Thyroid gland (tissue), 4 donors: ENCODE results near the gene PHF21A. TPM values are rescaled to one million over a fixed set of nuclear protein-coding genes. Genes with fewer than 3 reads are reported as not detected.

Source experiments
- DNase-seq, 2 donors: peaks; one replicate each; pipeline ENCODE4 v3.0.0-alpha.2; 2019
- H3K27ac ChIP-seq, 3 donors: fragments of 200-600 bp; sonication (generic); 1 replicate in 2 of 3; 2 replicates in 1 of 3; pipeline ENCODE4 v1.5.1; 2016 to 2019; ENCODE audit warnings: mild to moderate bottlenecking in 1 of 3, moderate library complexity in 1 of 3
- H3K27me3 ChIP-seq: fragments of 200-600 bp; sonication (generic); one replicate; pipeline ENCODE4 v1.5.1; 2019
- H3K36me3 ChIP-seq, 2 donors: fragments of 200-600 bp; sonication (generic); one replicate each; pipeline ENCODE4 v1.5.1; 2016 to 2019
- H3K4me1 ChIP-seq, 2 donors: fragments of 200-600 bp; sonication (generic); one replicate each; pipeline ENCODE4 v1.5.1; 2017 to 2019
- H3K4me3 ChIP-seq, 3 donors: fragments of 200-600 bp; sonication (generic); replicated peaks in 1 of 3; 1 replicate in 2 of 3; 2 replicates in 1 of 3; pipeline ENCODE4 v1.5.1; 2016; ENCODE audit warnings: mild to moderate bottlenecking in 1 of 3
- H3K9me3 ChIP-seq: fragments of 200-600 bp; sonication (generic); one replicate; pipeline ENCODE4 v1.5.1; 2017
- POLR2A ChIP-seq, 2 donors: fragments of 450-650 bp; IDR thresholded peaks; one replicate each; pipeline ENCODE4 v1.6.1; 2017; ENCODE audit warnings: antibody characterized with exemption in 2 of 2, mild to moderate bottlenecking in 2 of 2, moderate library complexity in 1 of 2
- WGBS, 2 donors: methylation state at CpG; one replicate each; pipeline ENCODE4 v1.1.5; 2017; 5-methylcytosine and 5-hydroxymethylcytosine counted together
- intact Hi-C: fragments of 100-400 bp; cut with DNase I; formaldehyde crosslinking; loops from one replicate; pipeline ENCODE4 v1.15.1; 2023
- total RNA-seq, 4 donors: library from RNA; depleted of rRNA; stranded (reverse); fragments of >200 nt; gene quantifications; one replicate each; pipeline ENCODE4 v1.2.3, GENCODE V29; 2016
- TF ChIP-seq, protein P1 (sequence below), 6 experiments: fragments of 200-600 bp in 3 of 6; fragments of 450-650 bp in 3 of 6; sonication (generic) in 3 of 6; IDR thresholded peaks; one replicate each; pipeline ENCODE4 v1.5.1; 2016 to 2019; ENCODE audit warnings: antibody characterized with exemption in 6 of 6, mild to moderate bottlenecking in 2 of 6, inconsistent platforms in 1 of 6, moderate library complexity in 1 of 6

Gene PHF21A
- total RNA-seq, 4 donors from 2014 or later = 26.2 to 95.7 (median 64.0) TPM

DNA sequence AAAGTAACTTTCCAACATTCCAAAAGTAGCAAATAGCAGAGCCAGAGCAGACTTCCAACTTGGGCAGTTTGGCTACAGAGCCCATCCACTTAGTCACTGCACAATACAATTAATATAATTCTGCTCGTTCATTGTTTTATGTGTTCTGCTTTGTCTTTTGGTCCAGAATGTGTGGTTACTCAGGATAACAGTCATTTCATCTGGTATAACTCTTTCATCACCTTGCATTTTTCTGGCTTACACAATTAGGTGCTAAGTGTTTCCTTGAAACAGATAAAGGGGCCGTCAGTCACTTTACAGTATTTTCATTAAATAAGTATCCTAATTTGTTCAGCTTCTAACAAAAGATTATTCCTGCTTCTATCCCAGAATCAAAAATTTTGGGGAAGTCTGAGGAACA lies 111.6 kb downstream of the PHF21A start:
- TF ChIP-seq POLR2A (IDR thresholded peaks at IDR 0.05) = no peak
- TF ChIP-seq, protein P1, sequence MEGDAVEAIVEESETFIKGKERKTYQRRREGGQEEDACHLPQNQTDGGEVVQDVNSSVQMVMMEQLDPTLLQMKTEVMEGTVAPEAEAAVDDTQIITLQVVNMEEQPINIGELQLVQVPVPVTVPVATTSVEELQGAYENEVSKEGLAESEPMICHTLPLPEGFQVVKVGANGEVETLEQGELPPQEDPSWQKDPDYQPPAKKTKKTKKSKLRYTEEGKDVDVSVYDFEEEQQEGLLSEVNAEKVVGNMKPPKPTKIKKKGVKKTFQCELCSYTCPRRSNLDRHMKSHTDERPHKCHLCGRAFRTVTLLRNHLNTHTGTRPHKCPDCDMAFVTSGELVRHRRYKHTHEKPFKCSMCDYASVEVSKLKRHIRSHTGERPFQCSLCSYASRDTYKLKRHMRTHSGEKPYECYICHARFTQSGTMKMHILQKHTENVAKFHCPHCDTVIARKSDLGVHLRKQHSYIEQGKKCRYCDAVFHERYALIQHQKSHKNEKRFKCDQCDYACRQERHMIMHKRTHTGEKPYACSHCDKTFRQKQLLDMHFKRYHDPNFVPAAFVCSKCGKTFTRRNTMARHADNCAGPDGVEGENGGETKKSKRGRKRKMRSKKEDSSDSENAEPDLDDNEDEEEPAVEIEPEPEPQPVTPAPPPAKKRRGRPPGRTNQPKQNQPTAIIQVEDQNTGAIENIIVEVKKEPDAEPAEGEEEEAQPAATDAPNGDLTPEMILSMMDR (IDR thresholded peaks at IDR 0.05) = no peak
- H3K27ac ChIP-seq = no peak overlapping the region
- H3K9me3 ChIP-seq = no peaks in the 10 kb centered on the region
- no peaks in the 10 kb centered on the region for H3K36me3 ChIP-seq
- DNase-seq = no peak
- no peaks in the 10 kb centered on the region for H3K27me3 ChIP-seq
- WGBS, 2 donors = 74 to 79% methylated on average over 2 of the region's 2 CpGs
- intact Hi-C loops = loop anchor here (10.0 kb wide), 1 partner anchor 55 kb away; no protein-coding TSS in a partner anchor
- H3K4me3 ChIP-seq = no peak overlapping the region
- no peaks in the 10 kb centered on the region for H3K4me1 ChIP-seq

DNA sequence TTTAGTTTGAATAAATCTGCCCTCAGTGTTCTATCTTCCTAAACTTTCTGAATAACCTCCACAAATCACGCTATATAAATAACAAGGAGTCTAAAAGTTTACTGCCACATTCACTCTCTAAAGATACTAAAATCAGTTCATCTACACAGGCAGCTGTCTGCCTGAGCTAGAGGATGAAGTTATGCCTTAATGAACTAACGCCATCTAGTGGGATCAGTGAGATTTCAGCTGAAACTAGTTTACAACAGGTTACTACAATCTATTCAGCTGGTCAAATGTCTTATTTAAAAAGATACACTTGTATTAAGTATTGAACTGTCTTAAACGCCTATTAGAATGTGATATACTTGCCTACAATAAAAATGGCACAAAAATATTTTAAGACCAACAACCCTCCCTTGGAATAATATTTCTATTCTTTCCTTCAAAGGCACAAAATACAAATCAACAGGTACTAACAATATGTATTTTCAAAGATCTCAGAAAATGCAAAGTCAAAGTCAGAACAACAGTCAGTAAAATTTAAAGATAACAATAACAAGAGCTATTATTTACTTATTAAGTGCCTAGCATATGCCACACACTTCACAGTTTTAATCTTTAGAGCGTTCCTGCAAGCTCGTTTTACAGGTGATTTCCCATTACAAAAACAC lies 114.7 kb downstream of the PHF21A start:
- no peak overlapping the region for H3K27ac ChIP-seq
- H3K9me3 ChIP-seq = no peaks in the 10 kb centered on the region
- intact Hi-C loops = loop anchor here (10.0 kb wide), 1 partner anchor 52 kb away; no protein-coding TSS in a partner anchor
- TF ChIP-seq POLR2A (IDR thresholded peaks at IDR 0.05) = no peak
- TF ChIP-seq, protein P1 (IDR thresholded peaks at IDR 0.05) = peak; percentile 32 to 80 (median 70)
- H3K36me3 ChIP-seq = no peaks in the 10 kb centered on the region
- WGBS, 2 donors = 39% methylated on average over 5 of the region's 5 CpGs
- peaks cover 0 to 7% of the 10 kb centered on the region in 2 donors for H3K4me1 ChIP-seq
- peak in 1 of 2 donors; percentile 16 for DNase-seq
- no peak overlapping the region for H3K4me3 ChIP-seq
- H3K27me3 ChIP-seq = no peaks in the 10 kb centered on the region

DNA sequence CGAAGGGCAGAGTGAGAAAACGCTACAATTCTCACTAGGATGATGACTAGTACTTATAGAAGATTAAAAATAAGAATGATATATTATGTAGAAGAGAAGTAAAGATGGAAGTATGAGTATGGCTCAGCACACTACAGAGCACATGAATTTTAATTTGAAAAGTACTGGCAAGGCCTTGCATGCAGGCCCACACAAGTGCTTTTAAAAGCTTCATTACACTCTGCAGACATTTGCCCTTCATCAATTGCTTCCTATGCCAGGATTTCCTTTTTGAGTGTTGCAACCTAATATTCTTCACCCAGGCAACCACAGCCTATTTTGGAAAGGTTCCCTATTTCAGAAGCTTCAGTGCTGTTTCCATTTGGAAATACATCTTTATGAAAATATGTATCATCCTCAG lies 117.7 kb downstream of the PHF21A start:
- intact Hi-C loops = loop anchor here (10.0 kb wide), 1 partner anchor 49 kb away; no protein-coding TSS in a partner anchor
- Histone ChIP-seq H3K9me3 (no peaks in the 10 kb centered on the region), H3K27me3 (no peaks in the 10 kb centered on the region), H3K36me3 (no peaks in the 10 kb centered on the region), H3K27ac (no peak overlapping the region), H3K4me1 (peaks cover 0 to 7% of the 10 kb centered on the region in 2 donors), H3K4me3 (no peak overlapping the region)
- no peak for DNase-seq
- WGBS, 2 donors = 76 to 89% methylated on average over 2 of the region's 2 CpGs
- TF ChIP-seq POLR2A (IDR thresholded peaks at IDR 0.05) = no peak
- TF ChIP-seq, protein P1 (IDR thresholded peaks at IDR 0.05) = no peak

DNA sequence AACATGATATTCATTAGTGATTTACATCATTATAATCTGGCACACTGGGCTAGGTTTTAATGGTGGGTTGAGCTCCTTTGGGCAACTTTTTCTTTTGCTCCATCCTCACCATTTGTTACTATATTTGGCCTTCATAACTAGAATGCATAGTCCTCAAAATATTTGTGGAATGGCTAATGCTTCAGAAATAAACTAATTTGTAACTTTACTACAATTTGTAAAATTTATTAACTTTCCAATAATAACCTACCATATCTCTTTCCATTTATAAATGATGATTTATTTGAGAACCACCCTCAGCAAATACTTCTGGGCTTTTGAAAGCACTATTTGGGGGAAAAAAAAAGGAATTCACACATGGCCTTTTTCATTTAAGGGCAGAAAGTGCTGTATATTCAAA lies 119.1 kb downstream of the PHF21A start:
- no peak for TF ChIP-seq POLR2A (IDR thresholded peaks at IDR 0.05)
- TF ChIP-seq, protein P1 (IDR thresholded peaks at IDR 0.05) = no peak
- intact Hi-C loops = loop anchor here (10.0 kb wide), 1 partner anchor 47 kb away; no protein-coding TSS in a partner anchor
- Histone ChIP-seq H3K4me1 (peaks cover 0 to 7% of the 10 kb centered on the region in 2 donors), H3K9me3 (no peaks in the 10 kb centered on the region), H3K36me3 (no peaks in the 10 kb centered on the region), H3K27me3 (no peaks in the 10 kb centered on the region), H3K27ac (no peak overlapping the region), H3K4me3 (no peak overlapping the region)
- DNase-seq = no peak

DNA sequence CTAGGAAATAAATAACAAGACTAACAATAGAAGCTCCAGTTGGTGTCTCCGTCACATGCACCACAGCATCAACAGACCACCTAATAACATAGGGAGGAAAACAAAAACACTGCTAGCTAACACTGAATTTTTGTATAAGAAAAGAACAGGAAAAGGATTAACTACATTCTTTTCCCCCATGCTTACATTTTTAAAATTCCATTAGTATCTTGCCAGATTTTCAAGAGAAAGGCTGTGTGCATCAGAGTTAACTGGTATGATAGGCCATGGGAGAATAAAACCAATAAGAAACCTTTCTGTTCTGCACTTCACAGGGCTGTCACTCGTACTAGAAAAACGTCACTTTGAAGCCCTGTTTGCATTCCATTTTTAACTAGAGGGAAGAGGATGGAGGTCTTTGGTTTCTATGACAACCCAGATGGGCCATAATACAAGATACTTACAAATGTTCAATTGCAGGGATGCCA lies 119.8 kb downstream of the PHF21A start:
- Histone ChIP-seq H3K4me3 (no peak overlapping the region), H3K27ac (no peak overlapping the region), H3K4me1 (peaks cover 0 to 7% of the 10 kb centered on the region in 2 donors), H3K9me3 (no peaks in the 10 kb centered on the region), H3K36me3 (no peaks in the 10 kb centered on the region), H3K27me3 (no peaks in the 10 kb centered on the region)
- no peak for TF ChIP-seq POLR2A (IDR thresholded peaks at IDR 0.05)
- no peak for DNase-seq
- WGBS, 2 donors = 60 to 63% methylated on average over 3 of the region's 3 CpGs
- intact Hi-C loops = loop anchor here (10.0 kb wide), 1 partner anchor 47 kb away; no protein-coding TSS in a partner anchor
